MM.1S (cell line): ENCODE results near the gene HDAC10.

ENCODE experiments used
- DNase-seq: peaks from one replicate; pipeline ENCODE4 v3.0.0-alpha.2; 2015
- H2AFZ ChIP-seq: fragments of 300-600 bp; sonication (generic); 2 replicates; pipeline ENCODE4 v1.6.0; 2016; ENCODE audit warnings: antibody characterized with exemption, low read length
- H3F3A ChIP-seq: fragments of 300-600 bp; sonication (generic); 2 replicates; pipeline ENCODE4 v1.6.1; 2016; ENCODE audit warnings: mild to moderate bottlenecking, antibody characterized with exemption, low read length, moderate library complexity, mixed read lengths; ENCODE audit not compliant: insufficient read depth
- H3K27ac ChIP-seq: fragments of 300-600 bp; sonication (generic); 2 replicates; pipeline ENCODE4 v1.5.1; 2016; ENCODE audit warnings: mild to moderate bottlenecking, low read length
- H3K27me3 ChIP-seq: fragments of 300-600 bp; sonication (generic); replicated peaks from 2 replicates; pipeline ENCODE4 v1.6.0; 2016; ENCODE audit warnings: low read length; ENCODE audit not compliant: insufficient read depth
- H3K36me3 ChIP-seq: fragments of 300-600 bp; sonication (generic); replicated peaks from 2 replicates; pipeline ENCODE4 v1.6.1; 2016; ENCODE audit warnings: mild to moderate bottlenecking, low read length, mixed read lengths; ENCODE audit not compliant: insufficient read depth
- H3K4me1 ChIP-seq: fragments of 300-600 bp; sonication (generic); 2 replicates; pipeline ENCODE4 v1.6.1; 2016; ENCODE audit warnings: low read length, mixed read lengths
- H3K4me2 ChIP-seq: fragments of 300-600 bp; sonication (generic); 2 replicates; pipeline ENCODE4 v1.6.0; 2016; ENCODE audit warnings: low read depth, low read length
- H3K4me3 ChIP-seq: fragments of 300-600 bp; sonication (generic); 2 replicates; pipeline ENCODE4 v1.5.1; 2016; ENCODE audit warnings: low read length, mixed read lengths
- H3K79me2 ChIP-seq: fragments of 300-600 bp; sonication (generic); 2 replicates; pipeline ENCODE4 v1.6.1; 2016; ENCODE audit warnings: mixed run types, low read length, mixed read lengths
- H3K9ac ChIP-seq: fragments of 300-600 bp; sonication (generic); 2 replicates; pipeline ENCODE4 v1.6.1; 2016; ENCODE audit warnings: low read length, mixed read lengths
- H3K9me2 ChIP-seq: fragments of 300-600 bp; sonication (generic); replicated peaks from 2 replicates; pipeline ENCODE4 v1.6.1; 2016; ENCODE audit warnings: mild to moderate bottlenecking, low read length, mixed read lengths; ENCODE audit not compliant: insufficient read depth
- H3K9me3 ChIP-seq: fragments of 300-600 bp; sonication (generic); replicated peaks from 2 replicates; pipeline ENCODE4 v1.6.1; 2016; ENCODE audit warnings: mild to moderate bottlenecking, low read length, mixed read lengths; ENCODE audit not compliant: insufficient read depth
- H4K20me1 ChIP-seq: fragments of 300-600 bp; sonication (generic); 2 replicates; pipeline ENCODE4 v1.6.1; 2016; ENCODE audit warnings: mild to moderate bottlenecking, low read length, moderate library complexity, mixed read lengths; ENCODE audit not compliant: insufficient read depth
- CTCF ChIP-seq: fragments of 300-600 bp; sonication (generic); IDR thresholded peaks from 2 replicates; pipeline ENCODE4 v1.5.1; 2016; ENCODE audit warnings: antibody characterized with exemption, low read length, mixed read lengths
- EZH2 ChIP-seq: fragments of 300-600 bp; sonication (generic); optimal IDR thresholded peaks from 2 replicates; pipeline ENCODE3; 2017; ENCODE audit warnings: low read depth, mild to moderate bottlenecking, antibody characterized with exemption, low read length, mixed read lengths
- EZH2phosphoT487 ChIP-seq: fragments of 300-600 bp; sonication (generic); IDR thresholded peaks from 2 replicates; pipeline ENCODE4 v1.6.1; 2018; ENCODE audit warnings: antibody characterized with exemption, low read length

Gene HDAC10

GRCh38 chr22:50272044-50272802 lies 21.2 kb upstream of the HDAC10 start:
- no peaks in the 10 kb centered on the region for H3K9me3 ChIP-seq
- peaks cover 20% of the 10 kb centered on the region for H3K27me3 ChIP-seq
- no peak overlapping the region for H3K27ac ChIP-seq
- peaks cover 15% of the 10 kb centered on the region for H3F3A ChIP-seq
- no peak overlapping the region for H3K4me3 ChIP-seq
- TF ChIP-seq CTCF (no peak), EZH2phosphoT487 (no peak), EZH2 (no peak)
- no peaks in the 10 kb centered on the region for H4K20me1 ChIP-seq
- no peaks in the 10 kb centered on the region for H3K9me2 ChIP-seq
- H3K36me3 ChIP-seq = no peaks in the 10 kb centered on the region
- no peak overlapping the region for H2AFZ ChIP-seq
- H3K79me2 ChIP-seq = no peaks in the 10 kb centered on the region
- H3K9ac ChIP-seq = no peak overlapping the region
- peaks cover 14% of the 10 kb centered on the region; the same call in 1 of the 2 replicates for H3K4me1 ChIP-seq
- no peak overlapping the region for H3K4me2 ChIP-seq
- DNase-seq = no peak

- DNase-seq = peak; percentile 61
- peaks cover 13% of the 10 kb centered on the region; the same call in 1 of the 2 replicates for H3F3A ChIP-seq
- no peak overlapping the region for H3K27ac ChIP-seq
- peak overlapping the region; percentile 68 for H3K4me3 ChIP-seq
- H4K20me1 ChIP-seq = no peaks in the 10 kb centered on the region
- H3K4me1 ChIP-seq = peaks cover 12% of the 10 kb centered on the region; the same call in 1 of the 2 replicates
- H3K9me2 ChIP-seq = no peaks in the 10 kb centered on the region
- no peaks in the 10 kb centered on the region for H3K79me2 ChIP-seq
- H3K27me3 ChIP-seq = peaks cover 20% of the 10 kb centered on the region
- H3K9me3 ChIP-seq = no peaks in the 10 kb centered on the region
- peak overlapping the region; percentile 99 for H3K4me2 ChIP-seq
- H2AFZ ChIP-seq = no peak overlapping the region
- H3K9ac ChIP-seq = no peak overlapping the region
- H3K36me3 ChIP-seq = no peaks in the 10 kb centered on the region
- 0 out of 2 replicates have a peak, but pooled peaks have one; percentile 4 for TF ChIP-seq CTCF
- TF ChIP-seq EZH2phosphoT487 = no peak
These were observed 20.5 kb upstream of the HDAC10 start for GRCh38 chr22:50271519-50271970.

- peaks cover 20% of the 10 kb centered on the region for H3K27me3 ChIP-seq
- H2AFZ ChIP-seq = peak overlapping the region; percentile 83
- H3K79me2 ChIP-seq = no peaks in the 10 kb centered on the region
- no peaks in the 10 kb centered on the region for H3K9me3 ChIP-seq
- H3K4me2 ChIP-seq = peak overlapping the region; percentile 99
- no peaks in the 10 kb centered on the region for H4K20me1 ChIP-seq
- peak; percentile 52 for DNase-seq
- H3K9ac ChIP-seq = no peak overlapping the region
- H3K9me2 ChIP-seq = no peaks in the 10 kb centered on the region
- H3F3A ChIP-seq = peaks cover 12% of the 10 kb centered on the region; the same call in 1 of the 2 replicates
- H3K4me1 ChIP-seq = peaks cover 9% of the 10 kb centered on the region; the same call in 1 of the 2 replicates
- H3K4me3 ChIP-seq = peak overlapping the region; percentile 68
- H3K36me3 ChIP-seq = no peaks in the 10 kb centered on the region
- H3K27ac ChIP-seq = no peak overlapping the region
- TF ChIP-seq CTCF (no peak), EZH2 (no peak), EZH2phosphoT487 (no peak)
These were observed 19.8 kb upstream of the HDAC10 start for GRCh38 chr22:50270666-50271394.
